Measurements from ENCODE around the gene BGN. TPM values are rescaled to one million over a fixed set of nuclear protein-coding genes. Genes with fewer than 3 reads are reported as not detected.
A peak's percentile ranks its signal among the peaks of the same experiment; 100 is the strongest.

Gene BGN
- total RNA-seq, 1 experiment from 2014 or later = not detected

- no peaks in the 10 kb centered on the region for H3K9me3 Mint-ChIP-seq (ENCODE audit: low read depth, unreplicated experiment)
- no peak overlapping the region for H3K4me3 Mint-ChIP-seq (ENCODE audit: low read depth, unreplicated experiment)
- CTCF ChIA-PET = no interaction called here
- TF ChIP-seq, protein P1, sequence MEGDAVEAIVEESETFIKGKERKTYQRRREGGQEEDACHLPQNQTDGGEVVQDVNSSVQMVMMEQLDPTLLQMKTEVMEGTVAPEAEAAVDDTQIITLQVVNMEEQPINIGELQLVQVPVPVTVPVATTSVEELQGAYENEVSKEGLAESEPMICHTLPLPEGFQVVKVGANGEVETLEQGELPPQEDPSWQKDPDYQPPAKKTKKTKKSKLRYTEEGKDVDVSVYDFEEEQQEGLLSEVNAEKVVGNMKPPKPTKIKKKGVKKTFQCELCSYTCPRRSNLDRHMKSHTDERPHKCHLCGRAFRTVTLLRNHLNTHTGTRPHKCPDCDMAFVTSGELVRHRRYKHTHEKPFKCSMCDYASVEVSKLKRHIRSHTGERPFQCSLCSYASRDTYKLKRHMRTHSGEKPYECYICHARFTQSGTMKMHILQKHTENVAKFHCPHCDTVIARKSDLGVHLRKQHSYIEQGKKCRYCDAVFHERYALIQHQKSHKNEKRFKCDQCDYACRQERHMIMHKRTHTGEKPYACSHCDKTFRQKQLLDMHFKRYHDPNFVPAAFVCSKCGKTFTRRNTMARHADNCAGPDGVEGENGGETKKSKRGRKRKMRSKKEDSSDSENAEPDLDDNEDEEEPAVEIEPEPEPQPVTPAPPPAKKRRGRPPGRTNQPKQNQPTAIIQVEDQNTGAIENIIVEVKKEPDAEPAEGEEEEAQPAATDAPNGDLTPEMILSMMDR (IDR thresholded peaks at IDR 0.05; ENCODE audit: unreplicated experiment) = no peak
- H3K27me3 Mint-ChIP-seq (ENCODE audit: unreplicated experiment) = peaks cover 61% of the 10 kb centered on the region
- BruUV-seq (replicated peaks) = no TSS peak
- intact Hi-C loops (cut with micrococcal nuclease; ENCODE audit: unreplicated experiment) = loop anchor here (5.0 to 10.0 kb wide), 2 partner anchors 470 to 547 kb away; no protein-coding TSS in a partner anchor
- H3K36me3 Mint-ChIP-seq (ENCODE audit: insufficient read depth, unreplicated experiment) = peaks cover 12% of the 10 kb centered on the region
- no peaks in the 10 kb centered on the region for H3K4me1 Mint-ChIP-seq (ENCODE audit: low read depth, unreplicated experiment)
- H3K27ac Mint-ChIP-seq (ENCODE audit: unreplicated experiment) = no peak overlapping the region
- DNase-seq = no peak
Observed at GRCh38 chrX:153504445-153505016, 9.8 kb downstream of the BGN start.

DNA sequence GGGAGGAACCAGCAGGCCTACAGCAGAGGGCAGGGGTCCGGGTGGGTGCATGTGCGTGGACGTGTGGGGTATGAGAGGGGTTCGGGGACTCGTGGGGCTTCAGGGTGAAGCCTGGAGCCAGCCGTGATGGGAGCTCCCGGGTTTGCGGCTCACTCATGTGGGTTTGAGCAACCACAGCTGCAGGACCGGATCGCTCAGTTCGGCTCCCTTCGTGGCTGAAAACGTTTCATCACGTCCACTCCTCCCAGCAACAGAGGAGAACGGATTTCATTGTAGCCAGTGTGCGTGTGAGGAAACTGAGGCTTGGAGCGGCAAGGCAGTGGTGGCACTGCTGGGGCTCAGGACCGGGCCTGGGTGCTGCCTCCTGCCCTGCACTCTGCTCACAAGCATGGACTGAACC, 10.6 kb downstream of the BGN start:
- no peaks in the 10 kb centered on the region for H3K9me3 Mint-ChIP-seq (ENCODE audit: low read depth, unreplicated experiment)
- CTCF ChIA-PET = interaction anchor here (1.4 kb wide), 1 partner anchor 45 kb away, joined by 3 read pairs; no protein-coding TSS in a partner anchor
- TF ChIP-seq, protein P1 (IDR thresholded peaks at IDR 0.05; ENCODE audit: unreplicated experiment) = no peak
- H3K4me3 Mint-ChIP-seq (ENCODE audit: low read depth, unreplicated experiment) = no peak overlapping the region
- no peaks in the 10 kb centered on the region for H3K4me1 Mint-ChIP-seq (ENCODE audit: low read depth, unreplicated experiment)
- H3K36me3 Mint-ChIP-seq (ENCODE audit: insufficient read depth, unreplicated experiment) = peaks cover 12% of the 10 kb centered on the region
- no peak overlapping the region for H3K27ac Mint-ChIP-seq (ENCODE audit: unreplicated experiment)
- BruUV-seq (replicated peaks) = no TSS peak
- H3K27me3 Mint-ChIP-seq (ENCODE audit: unreplicated experiment) = peaks cover 56% of the 10 kb centered on the region
- no peak for DNase-seq
- intact Hi-C loops (cut with micrococcal nuclease; ENCODE audit: unreplicated experiment) = loop anchor here (5.0 to 10.0 kb wide), 2 partner anchors 471 to 548 kb away; no protein-coding TSS in a partner anchor

DNA sequence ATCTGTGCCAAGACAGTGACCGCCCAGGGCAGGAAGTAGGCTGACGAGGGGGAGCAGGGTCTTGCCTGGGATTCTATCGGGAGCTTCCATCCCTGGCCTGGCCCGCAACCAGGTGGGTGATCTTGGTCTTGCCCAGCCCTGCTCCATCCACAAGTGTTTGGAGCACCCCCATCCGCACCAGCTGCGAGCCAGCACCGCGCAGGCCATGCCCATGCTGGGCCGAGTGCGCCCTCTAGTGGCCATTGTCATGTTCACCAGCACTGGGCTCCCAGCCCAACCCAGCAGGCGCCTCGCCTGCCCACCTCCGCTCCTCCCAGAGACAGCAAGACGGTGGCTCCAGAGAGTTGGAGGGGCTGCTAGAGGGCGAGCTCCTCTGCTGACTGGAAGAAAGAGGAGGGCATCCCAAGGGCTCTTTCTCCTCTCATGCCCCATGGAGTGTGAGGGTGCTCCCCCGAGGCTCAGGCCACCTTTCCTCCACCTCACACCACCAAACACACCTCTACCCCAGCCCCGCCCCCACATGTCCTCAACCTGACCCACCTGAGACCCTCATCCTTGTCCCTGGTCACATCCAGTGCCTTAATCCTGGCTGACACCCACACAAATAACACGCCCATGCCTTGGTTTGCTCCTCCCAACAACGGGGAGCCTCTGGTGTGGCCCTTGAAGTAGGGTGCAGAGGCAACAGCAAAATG, 12.9 kb downstream of the BGN start:
- TF ChIP-seq, protein P1 (IDR thresholded peaks at IDR 0.05; ENCODE audit: unreplicated experiment) = peak; percentile 81
- intact Hi-C loops (cut with micrococcal nuclease; ENCODE audit: unreplicated experiment) = loop anchor here (1.0 to 10.0 kb wide), 3 partner anchors 36 to 550 kb away; no protein-coding TSS in a partner anchor
- no TSS peak for BruUV-seq (replicated peaks)
- CTCF ChIA-PET = interaction anchor here (1.3 kb wide), 1 partner anchor 47 kb away, joined by 9 read pairs; no protein-coding TSS in a partner anchor
- peak; percentile 87 for DNase-seq
- Mint-ChIP-seq H3K36me3 (ENCODE audit: insufficient read depth, unreplicated experiment) (peaks cover 12% of the 10 kb centered on the region), H3K9me3 (ENCODE audit: low read depth, unreplicated experiment) (no peaks in the 10 kb centered on the region), H3K27me3 (ENCODE audit: unreplicated experiment) (peaks cover 45% of the 10 kb centered on the region), H3K27ac (ENCODE audit: unreplicated experiment) (no peak overlapping the region), H3K4me1 (ENCODE audit: low read depth, unreplicated experiment) (no peaks in the 10 kb centered on the region), H3K4me3 (ENCODE audit: low read depth, unreplicated experiment) (peak overlapping the region; percentile 19)

- Mint-ChIP-seq H3K27me3 (ENCODE audit: unreplicated experiment) (peaks cover 39% of the 10 kb centered on the region), H3K4me3 (ENCODE audit: low read depth, unreplicated experiment) (no peak overlapping the region), H3K36me3 (ENCODE audit: insufficient read depth, unreplicated experiment) (peaks cover 8% of the 10 kb centered on the region), H3K4me1 (ENCODE audit: low read depth, unreplicated experiment) (no peaks in the 10 kb centered on the region), H3K9me3 (ENCODE audit: low read depth, unreplicated experiment) (no peaks in the 10 kb centered on the region), H3K27ac (ENCODE audit: unreplicated experiment) (no peak overlapping the region)
- TF ChIP-seq, protein P1 (IDR thresholded peaks at IDR 0.05; ENCODE audit: unreplicated experiment) = no peak
- intact Hi-C loops (cut with micrococcal nuclease; ENCODE audit: unreplicated experiment) = loop anchor here (5.0 to 10.0 kb wide), 2 partner anchors 475 to 552 kb away; no protein-coding TSS in a partner anchor
- BruUV-seq (replicated peaks) = no TSS peak
- no peak for DNase-seq
- CTCF ChIA-PET = no interaction called here
Observed at GRCh38 chrX:153509592-153509991, 14.8 kb downstream of the BGN start.

Measured in Calu3 (cell line).